HG02798 (cell line): ENCODE data around the gene MANSC1.
A peak's percentile ranks its signal among the peaks of the same experiment; 100 is the strongest.
"Not testable (repeated sequence)": the region's sequence is repeated elsewhere in the genome, so short reads cannot be mapped to it uniquely, and the experiment has no call there.

ENCODE experiments used
- ATAC-seq: cut with Tn5 transposase; IDR thresholded peaks from one replicate; pipeline ENCODE4 v1.9.1; 2021; ENCODE audit warnings: mild to moderate bottlenecking; ENCODE audit not compliant: unreplicated experiment, poor library complexity

The MANSC1 gene

GRCh38 chr12:12366701-12367481 lies 16.8 kb upstream of the MANSC1 start:
- ATAC-seq, result no peak

DNA sequence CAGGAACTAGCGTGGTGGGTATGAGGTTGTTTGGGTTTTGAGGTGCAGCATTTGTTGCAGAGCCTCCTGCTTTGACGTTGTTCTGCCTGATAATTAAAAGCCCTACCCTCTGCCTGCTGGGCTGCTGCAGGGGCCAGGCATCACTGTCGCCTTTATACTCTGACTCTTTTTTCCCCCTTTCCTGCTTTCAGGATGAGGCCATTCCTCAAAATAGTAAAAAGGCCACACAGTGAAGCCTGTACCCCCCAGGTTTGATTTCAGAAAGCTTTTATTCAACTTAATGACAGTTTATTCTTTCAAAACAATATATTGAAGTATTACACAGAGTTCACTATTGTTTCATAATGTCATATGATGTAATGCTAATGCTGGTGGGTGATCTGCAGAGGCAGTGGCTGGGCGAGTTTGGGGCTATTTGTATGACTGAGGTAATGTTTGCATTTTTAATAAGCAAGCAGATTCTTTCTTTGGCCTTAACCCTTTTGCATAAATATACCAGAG lies 15.9 kb upstream of the MANSC1 start:
- ATAC-seq, result no peak

- no peak for ATAC-seq
Observed at GRCh38 chr12:12365446-12365802, 15.4 kb upstream of the MANSC1 start.

DNA sequence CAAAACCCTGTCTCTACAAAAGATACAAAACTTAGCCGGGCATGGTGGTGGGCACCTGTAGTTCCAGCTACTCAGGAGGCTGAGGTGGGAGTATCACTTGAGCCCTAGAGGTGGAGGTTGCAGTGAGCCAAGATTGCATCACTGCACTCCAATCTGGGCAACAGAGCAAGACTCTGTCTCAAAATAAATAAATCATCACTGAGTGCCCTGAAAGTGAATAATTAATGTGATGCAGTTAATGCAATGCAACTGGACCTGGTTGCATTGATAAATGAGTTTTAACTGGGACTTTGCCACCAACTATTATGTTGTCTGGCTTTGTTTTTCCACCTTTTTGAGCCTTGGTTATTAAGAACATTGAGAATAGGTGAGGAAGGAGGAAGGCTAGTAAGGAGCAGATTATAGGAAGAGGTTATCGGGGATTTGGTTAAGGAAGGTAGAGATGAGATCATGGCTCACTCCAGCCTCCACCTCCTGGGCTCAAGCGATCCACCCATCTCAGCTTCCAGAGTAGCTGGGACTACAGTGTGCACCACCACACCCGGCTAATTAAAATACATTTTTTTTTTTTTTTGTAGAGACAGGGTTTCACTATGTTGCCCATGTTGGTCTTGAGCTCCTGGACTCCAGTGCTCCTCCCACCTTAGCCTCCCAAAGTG lies 14.9 kb upstream of the MANSC1 start:
- ATAC-seq, result no peak

GRCh38 chr12:12358528-12358927 lies 8.5 kb upstream of the MANSC1 start:
- no peak for ATAC-seq

- ATAC-seq, result peak; percentile 26
Observed at GRCh38 chr12:12357719-12358461, 7.8 kb upstream of the MANSC1 start.

GRCh38 chr12:12356896-12357718 lies 7.1 kb upstream of the MANSC1 start, which contains the start of gene BORCS5:
BORCS5 (plus strand) TSS chr12:12357078; CDS start chr12:12357452, 374 bp downstream.
- ATAC-seq, result peak; percentile 89

DNA sequence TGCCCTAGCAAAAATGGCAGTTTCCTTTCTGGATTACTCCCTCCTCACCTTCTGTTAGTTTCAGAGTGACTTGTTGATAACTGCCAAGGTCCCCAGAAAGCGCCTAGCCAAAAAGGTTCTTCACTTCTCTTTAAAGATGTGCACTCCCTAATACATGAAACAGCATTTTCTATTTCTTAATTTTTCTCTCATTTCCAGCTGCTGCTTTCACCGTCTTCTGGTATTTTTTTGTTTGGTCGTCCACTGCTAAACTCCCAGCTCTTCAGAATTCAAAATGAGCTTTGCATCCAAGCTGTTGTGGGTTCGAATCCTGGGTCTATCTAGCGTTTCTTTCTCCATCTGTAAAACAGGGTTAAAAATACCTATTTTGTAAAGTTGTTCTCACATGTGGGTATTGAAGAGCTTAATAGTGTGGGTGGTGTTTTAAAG lies 6.4 kb upstream of the MANSC1 start:
- no peak for ATAC-seq

GRCh38 chr12:12353807-12354206 lies 3.8 kb upstream of the MANSC1 start:
- ATAC-seq, result no peak

DNA sequence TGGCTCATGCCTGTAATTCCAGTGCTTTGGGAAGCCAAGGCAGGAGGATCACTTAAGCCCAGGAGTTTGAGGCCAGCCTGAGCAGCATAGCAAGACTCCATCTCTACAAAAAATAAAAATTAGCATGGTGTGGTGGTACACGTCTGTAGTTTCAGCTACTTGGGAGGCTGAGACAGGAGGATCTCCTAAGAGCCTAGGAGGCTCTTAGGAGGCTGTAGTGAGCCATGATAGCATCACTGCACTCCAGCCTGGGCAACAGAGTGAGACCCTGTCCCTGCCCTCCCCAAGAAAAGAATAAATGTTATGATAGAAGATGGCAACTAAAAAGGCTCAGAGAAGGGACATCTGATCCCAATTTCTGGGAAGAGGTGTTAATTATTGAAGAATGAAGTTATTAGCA lies 3.2 kb upstream of the MANSC1 start:
- ATAC-seq, result no peak

GRCh38 chr12:12351468-12352185 lies 1.6 kb upstream of the MANSC1 start:
- not testable (repeated sequence) for ATAC-seq

DNA sequence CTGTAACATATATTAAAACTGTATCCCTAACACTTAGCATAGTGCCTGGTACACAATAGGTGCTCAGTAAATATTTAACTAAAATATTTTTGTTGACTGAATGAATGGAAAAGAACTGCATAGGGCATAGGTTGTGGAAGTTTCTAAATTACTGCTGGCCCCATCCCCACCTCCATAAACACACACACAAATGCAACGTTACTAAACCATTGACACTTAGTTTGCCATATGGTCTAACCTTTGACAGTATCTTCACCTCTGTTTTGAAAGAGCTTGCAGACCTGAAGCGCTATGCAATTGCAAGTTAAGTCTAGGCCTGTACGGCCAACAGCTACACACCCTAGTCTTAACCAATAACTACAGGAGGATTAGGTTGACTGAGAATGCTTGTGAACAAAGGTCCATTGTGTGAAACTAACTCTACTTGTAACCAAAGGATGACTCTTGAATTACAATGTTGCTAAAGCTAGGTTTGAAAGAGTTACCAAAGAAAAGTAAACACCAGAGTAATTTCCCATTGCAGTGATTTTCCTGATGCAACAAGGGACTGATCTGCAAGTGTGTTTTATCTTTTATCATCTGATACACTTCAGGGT lies 924 bp upstream of the MANSC1 start:
- ATAC-seq, result no peak

- no peak for ATAC-seq
Observed at GRCh38 chr12:12338527-12339168, 11.4 kb downstream of the MANSC1 start.

DNA sequence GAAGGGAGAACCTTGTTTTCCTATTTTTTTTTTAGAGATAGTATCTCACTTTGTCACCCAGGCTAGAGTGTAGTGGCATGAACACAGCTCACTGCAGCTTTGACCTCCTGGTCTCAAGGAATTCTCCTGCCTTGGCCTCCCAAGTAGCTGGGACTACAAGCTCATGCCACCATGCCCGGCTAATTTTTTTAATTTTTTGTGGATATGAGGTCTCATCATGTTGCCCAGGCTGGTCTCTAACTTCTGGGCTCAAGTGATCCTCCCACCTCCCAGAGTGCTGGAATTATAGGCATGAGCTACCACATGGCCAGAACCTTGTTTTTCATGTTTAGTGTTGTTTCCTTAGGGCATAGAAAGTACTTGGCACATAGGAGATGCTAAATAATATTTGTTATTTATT lies 13.5 kb downstream of the MANSC1 start:
- no peak for ATAC-seq

DNA sequence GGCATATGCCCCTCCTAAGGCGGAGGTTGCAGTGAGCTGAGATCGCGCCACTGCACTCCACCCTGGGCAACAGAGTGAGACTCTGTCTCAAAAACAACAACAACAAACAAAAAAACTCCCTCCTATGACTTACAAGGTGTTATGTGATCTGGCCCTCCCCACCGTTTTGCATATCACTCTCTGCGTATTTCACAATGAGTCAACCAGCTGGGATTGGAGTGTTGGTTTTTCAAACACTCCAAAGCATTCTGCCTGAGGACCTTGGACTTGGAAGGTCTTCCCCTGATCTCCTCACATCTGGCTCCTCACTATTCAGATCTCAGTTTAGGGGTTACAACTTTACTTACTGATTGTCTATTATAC lies 14.0 kb downstream of the MANSC1 start:
- peak; percentile 51 for ATAC-seq

- ATAC-seq, result peak; percentile 72
Observed at GRCh38 chr12:12334367-12335040, 15.5 kb downstream of the MANSC1 start.

DNA sequence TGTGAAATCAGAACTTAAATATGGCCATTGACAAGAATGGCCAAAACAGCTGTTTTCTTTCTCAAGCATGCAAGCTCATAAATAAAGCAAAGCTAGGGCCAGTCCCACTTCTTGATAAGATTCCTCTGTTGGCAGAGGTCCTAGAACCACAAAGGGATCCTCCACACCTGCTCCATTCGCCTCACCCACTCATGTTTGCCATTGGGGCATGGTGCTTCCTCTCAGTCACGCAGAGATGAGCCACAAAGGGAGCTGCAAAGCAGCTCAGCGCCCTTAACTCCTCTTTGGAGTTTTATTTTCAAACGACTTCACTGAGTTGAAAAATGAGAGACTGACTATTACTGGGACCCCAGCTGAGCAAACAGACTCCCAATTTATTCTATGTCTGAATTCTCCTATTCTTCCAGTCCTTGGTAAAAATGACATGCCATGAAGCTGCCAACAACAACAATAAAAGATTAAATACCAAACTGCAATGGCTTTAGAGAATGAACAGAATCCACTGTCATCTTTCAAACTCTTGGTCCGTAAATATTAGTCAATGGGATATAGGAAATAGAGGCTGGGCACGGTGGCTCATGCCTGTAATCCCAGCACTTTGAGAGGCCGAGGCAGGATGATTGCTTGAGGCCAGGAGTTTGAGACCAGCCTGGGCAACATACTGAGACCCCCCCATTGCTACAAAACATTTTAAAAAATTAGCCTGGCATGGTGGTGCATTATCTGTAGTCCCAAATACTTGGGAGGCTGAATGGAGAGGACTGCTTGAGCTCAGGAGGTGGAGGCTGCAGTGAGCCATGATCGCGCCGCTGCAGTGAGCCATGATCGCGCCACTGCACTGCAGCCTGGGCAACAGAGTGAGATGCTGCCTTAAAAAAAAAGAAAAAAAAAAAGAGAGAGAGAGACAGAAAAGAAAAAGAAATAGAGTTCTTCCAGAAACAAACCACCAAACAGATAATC lies 16.4 kb downstream of the MANSC1 start:
- no peak for ATAC-seq
